ENCODE measurements around the gene SLITRK3. TPM values are rescaled to one million over a fixed set of nuclear protein-coding genes. Genes with fewer than 3 reads are reported as not detected.

The SLITRK3 gene
- total RNA-seq, 1 donor from 2014 or later: 0.51 TPM

DNA sequence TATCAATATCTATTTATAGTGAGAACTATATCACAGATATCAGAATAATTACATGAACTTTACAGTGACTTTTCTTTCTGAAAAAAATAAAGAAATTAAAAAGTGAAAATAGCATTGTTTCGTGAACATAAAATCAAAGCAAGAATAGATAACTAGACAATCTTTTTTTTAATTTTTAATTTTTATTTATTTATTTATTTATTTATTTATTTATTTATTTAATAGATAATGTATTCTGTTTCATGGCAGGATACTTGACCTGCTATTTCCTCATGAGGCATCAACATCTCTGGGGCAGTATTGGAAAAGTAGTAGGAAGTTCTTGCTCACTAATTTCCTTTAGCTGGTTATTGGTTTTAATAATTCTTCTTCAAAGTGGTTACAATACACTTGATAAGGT lies 33.3 kb downstream of the SLITRK3 start:
- Mint-ChIP-seq H3K36me3 (ENCODE audit: low read depth) (no peaks in the 10 kb centered on the region), H3K4me1 (no peaks in the 10 kb centered on the region), H3K27ac (ENCODE audit: unreplicated experiment) (no peak overlapping the region), H3K27me3 (ENCODE audit: low read depth) (no peaks in the 10 kb centered on the region), H3K9me3 (no peaks in the 10 kb centered on the region), H3K4me3 (no peak overlapping the region)
- no peak for DNase-seq (ENCODE audit: low read depth, low spot score)
- TF ChIP-seq, protein P1, sequence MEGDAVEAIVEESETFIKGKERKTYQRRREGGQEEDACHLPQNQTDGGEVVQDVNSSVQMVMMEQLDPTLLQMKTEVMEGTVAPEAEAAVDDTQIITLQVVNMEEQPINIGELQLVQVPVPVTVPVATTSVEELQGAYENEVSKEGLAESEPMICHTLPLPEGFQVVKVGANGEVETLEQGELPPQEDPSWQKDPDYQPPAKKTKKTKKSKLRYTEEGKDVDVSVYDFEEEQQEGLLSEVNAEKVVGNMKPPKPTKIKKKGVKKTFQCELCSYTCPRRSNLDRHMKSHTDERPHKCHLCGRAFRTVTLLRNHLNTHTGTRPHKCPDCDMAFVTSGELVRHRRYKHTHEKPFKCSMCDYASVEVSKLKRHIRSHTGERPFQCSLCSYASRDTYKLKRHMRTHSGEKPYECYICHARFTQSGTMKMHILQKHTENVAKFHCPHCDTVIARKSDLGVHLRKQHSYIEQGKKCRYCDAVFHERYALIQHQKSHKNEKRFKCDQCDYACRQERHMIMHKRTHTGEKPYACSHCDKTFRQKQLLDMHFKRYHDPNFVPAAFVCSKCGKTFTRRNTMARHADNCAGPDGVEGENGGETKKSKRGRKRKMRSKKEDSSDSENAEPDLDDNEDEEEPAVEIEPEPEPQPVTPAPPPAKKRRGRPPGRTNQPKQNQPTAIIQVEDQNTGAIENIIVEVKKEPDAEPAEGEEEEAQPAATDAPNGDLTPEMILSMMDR (conservative IDR thresholded peaks at IDR 0.05): no peak

DNA sequence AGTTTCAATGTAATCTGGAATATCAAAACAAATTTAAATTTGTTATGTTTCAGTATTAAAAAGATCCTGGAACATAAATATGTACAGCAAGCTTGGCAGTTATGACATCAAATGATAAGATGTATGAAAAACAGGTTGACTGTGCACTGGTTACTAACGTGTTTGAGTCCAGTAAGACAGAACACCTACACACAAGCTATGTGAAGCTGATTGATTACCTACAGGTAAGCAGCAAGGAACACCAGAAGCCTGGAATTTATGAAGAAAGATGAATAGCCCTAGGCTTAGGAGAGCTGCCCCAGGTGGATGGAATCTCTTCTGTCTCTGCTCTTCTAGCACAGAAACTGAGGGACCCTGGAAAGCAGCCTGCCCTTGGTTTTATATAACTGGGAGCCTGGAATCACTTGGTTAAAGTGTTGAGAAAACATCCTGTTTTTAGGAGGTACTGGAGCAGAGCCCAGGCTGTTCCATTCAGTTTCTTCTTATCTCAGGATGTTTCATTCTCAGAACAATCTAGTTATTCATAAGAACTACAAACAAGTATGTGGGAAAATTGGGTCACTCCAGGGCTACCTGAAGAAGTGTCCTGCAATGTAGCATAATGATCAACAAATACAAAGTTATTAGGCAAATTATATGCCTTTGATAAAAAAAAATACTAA lies 36.3 kb downstream of the SLITRK3 start:
- H3K27me3 Mint-ChIP-seq (ENCODE audit: low read depth): no peaks in the 10 kb centered on the region
- H3K27ac Mint-ChIP-seq (ENCODE audit: unreplicated experiment): no peak overlapping the region
- no peaks in the 10 kb centered on the region for H3K4me1 Mint-ChIP-seq
- no peaks in the 10 kb centered on the region for H3K9me3 Mint-ChIP-seq
- no peaks in the 10 kb centered on the region for H3K36me3 Mint-ChIP-seq (ENCODE audit: low read depth)
- DNase-seq (ENCODE audit: low read depth, low spot score): no peak
- TF ChIP-seq, protein P1 (conservative IDR thresholded peaks at IDR 0.05): no peak
- no peak overlapping the region for H3K4me3 Mint-ChIP-seq

DNA sequence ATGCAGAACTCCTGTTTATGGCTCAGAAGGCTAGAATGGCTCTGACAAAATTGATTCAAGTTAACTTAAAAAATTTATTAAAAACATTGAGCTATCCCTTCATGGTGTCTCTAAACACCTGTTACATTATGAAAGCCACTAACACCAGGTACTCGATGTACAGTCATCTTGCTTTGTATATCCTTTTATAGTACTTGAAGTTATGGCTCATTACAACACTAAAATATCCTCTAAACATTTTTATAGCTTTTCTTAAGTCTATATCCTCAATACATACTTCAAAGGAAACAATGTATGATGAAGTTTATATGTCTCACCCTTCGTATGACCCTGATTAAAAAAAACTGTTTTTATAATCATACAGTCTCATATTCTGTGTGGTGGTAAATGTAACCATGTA lies 38.2 kb downstream of the SLITRK3 start:
- no peak for DNase-seq (ENCODE audit: low read depth, low spot score)
- no peaks in the 10 kb centered on the region for H3K27me3 Mint-ChIP-seq (ENCODE audit: low read depth)
- H3K9me3 Mint-ChIP-seq: no peaks in the 10 kb centered on the region
- TF ChIP-seq, protein P1 (conservative IDR thresholded peaks at IDR 0.05): no peak
- no peak overlapping the region for H3K27ac Mint-ChIP-seq (ENCODE audit: unreplicated experiment)
- H3K4me3 Mint-ChIP-seq: no peak overlapping the region
- H3K4me1 Mint-ChIP-seq: no peaks in the 10 kb centered on the region
- H3K36me3 Mint-ChIP-seq (ENCODE audit: low read depth): no peaks in the 10 kb centered on the region

DNA sequence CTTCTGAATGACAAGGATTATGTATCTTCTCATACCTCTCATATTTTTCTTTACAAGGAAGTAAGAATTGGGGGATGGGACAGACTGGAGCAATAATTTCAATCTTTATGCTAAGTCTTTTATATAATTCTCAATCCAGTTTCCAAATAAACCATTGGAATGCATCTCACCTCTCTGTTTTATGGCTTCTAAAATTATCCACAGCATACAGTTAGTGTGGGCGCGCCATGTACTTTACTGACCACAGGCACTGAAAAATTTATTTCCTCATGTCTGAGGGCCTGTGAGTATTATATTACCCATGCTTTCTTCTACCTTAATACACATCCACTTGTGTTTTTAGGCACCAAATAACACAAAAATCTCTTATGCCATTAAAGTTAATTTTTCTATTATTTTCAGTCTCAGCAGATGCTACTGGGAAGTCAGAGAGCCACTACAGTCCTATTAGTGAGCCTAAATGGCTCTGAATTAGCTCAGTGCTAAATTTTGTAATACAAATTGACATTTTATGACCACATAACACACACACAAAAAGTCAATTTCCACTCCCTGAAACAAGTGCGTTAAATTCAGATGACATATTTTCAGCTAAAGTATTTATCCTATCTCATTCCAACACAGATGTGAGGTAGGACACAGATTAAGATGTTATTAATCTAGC lies 39.3 kb downstream of the SLITRK3 start:
- Mint-ChIP-seq H3K4me1 (no peaks in the 10 kb centered on the region), H3K27me3 (ENCODE audit: low read depth) (no peaks in the 10 kb centered on the region), H3K9me3 (no peaks in the 10 kb centered on the region), H3K4me3 (no peak overlapping the region), H3K27ac (ENCODE audit: unreplicated experiment) (no peak overlapping the region), H3K36me3 (ENCODE audit: low read depth) (no peaks in the 10 kb centered on the region)
- no peak for DNase-seq (ENCODE audit: low read depth, low spot score)
- TF ChIP-seq, protein P1 (conservative IDR thresholded peaks at IDR 0.05): no peak

DNA sequence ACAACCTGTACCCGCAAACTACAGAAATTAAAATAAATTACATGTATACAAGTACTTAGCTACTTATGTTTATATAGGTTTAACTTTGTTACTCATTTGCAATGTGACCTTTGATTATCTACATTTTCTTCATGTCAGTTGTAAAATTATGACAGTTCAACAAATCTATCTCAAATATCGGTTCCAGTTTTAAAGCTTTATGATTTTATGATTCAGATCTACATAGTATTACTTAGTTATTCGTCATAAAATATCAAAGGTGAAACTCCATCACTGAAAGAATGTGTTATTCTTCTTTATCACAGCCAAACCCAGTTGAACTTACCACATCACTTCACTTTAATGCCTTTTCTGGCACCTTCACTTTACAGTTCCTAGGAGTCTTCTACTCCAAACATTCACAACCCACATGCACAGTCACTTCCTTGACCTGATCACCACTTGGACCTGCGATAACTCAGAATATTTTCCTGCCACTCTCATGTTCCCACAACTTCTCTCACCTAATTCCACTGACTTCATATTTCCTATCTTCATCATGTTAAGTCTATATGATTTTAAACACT lies 47.2 kb downstream of the SLITRK3 start:
- no peaks in the 10 kb centered on the region for H3K36me3 Mint-ChIP-seq (ENCODE audit: low read depth)
- H3K27me3 Mint-ChIP-seq (ENCODE audit: low read depth): no peaks in the 10 kb centered on the region
- H3K27ac Mint-ChIP-seq (ENCODE audit: unreplicated experiment): no peak overlapping the region
- H3K4me3 Mint-ChIP-seq: no peak overlapping the region
- H3K4me1 Mint-ChIP-seq: no peaks in the 10 kb centered on the region
- no peaks in the 10 kb centered on the region for H3K9me3 Mint-ChIP-seq
- DNase-seq (ENCODE audit: low read depth, low spot score): no peak
- TF ChIP-seq, protein P1 (conservative IDR thresholded peaks at IDR 0.05): no peak

Data from neural crest cell (in vitro differentiated cells).